Loucy (cell line): ENCODE measurements around the gene TRPM8.

ENCODE experiments used
- CTCF ChIP-seq: fragments of 200-600 bp; sonication (generic); conservative IDR thresholded peaks from 2 replicates; pipeline ENCODE4 v1.5.1; 2014; ENCODE audit warnings: mild to moderate bottlenecking, antibody characterized with exemption, low read length
- EZH2phosphoT487 ChIP-seq: fragments of 200-600 bp; IDR thresholded peaks from 2 replicates; pipeline ENCODE4 v1.6.1; 2018; ENCODE audit warnings: antibody characterized with exemption, mild to moderate bottlenecking, moderate library complexity, borderline replicate concordance

GRCh38 chr2:233936089-233936488 lies 18.9 kb downstream of the TRPM8 start:
- TF ChIP-seq CTCF (no peak), EZH2phosphoT487 (no peak)
